Activated CD8-positive, alpha-beta T cell treated with anti-CD3 and anti-CD28 coated beads, Interleukin-2, amount 10 ng/mL, durations not matched to agents 7 days and 5 days (primary cell): Measurements from ENCODE around the gene GLRB. TPM values are rescaled to one million over a fixed set of nuclear protein-coding genes. Genes with fewer than 3 reads are reported as not detected.

ENCODE experiments used
- ATAC-seq: fragments of 150-1000 bp; cut with Tn5 transposase; one replicate; pipeline ENCODE4 v1.10.0; 2021; ENCODE audit warnings: moderate library complexity
- CTCF ChIA-PET: fragments of 350-600 bp; sonication (Branson Sonifier 250); formaldehyde crosslinking; loops from one replicate; lab custom pipeline; 2021; ENCODE audit warnings: antibody characterized with exemption; lab: Charles Lee
- POLR2A ChIA-PET: fragments of 350-600 bp; sonication (Branson Sonifier 250); formaldehyde crosslinking; loops from one replicate; lab custom pipeline; 2021; ENCODE audit warnings: antibody characterized with exemption; lab: Charles Lee
- DNase-seq: peaks from one replicate; pipeline ENCODE4 v3.0.0-alpha.2; 2020
- H3K27ac Mint-ChIP-seq: one replicate; pipeline ENCODE4 v1.8.0; 2021; ENCODE audit warnings: mild to moderate bottlenecking, mixed read lengths
- H3K27me3 Mint-ChIP-seq: one replicate; pipeline ENCODE4 v1.8.0; 2021; ENCODE audit warnings: low read depth, mixed read lengths
- H3K36me3 Mint-ChIP-seq: one replicate; pipeline ENCODE4 v1.8.0; 2021; ENCODE audit warnings: low read depth, mixed read lengths
- H3K4me1 Mint-ChIP-seq: one replicate; pipeline ENCODE4 v1.8.0; 2021; ENCODE audit warnings: low read depth, mixed read lengths
- H3K4me3 Mint-ChIP-seq: one replicate; pipeline ENCODE4 v1.8.0; 2021; ENCODE audit warnings: mild to moderate bottlenecking, mixed read lengths
- H3K9me3 Mint-ChIP-seq: one replicate; pipeline ENCODE4 v1.8.0; 2022; ENCODE audit warnings: mixed read lengths; ENCODE audit not compliant: insufficient read depth
- total RNA-seq, 2 experiments: library from RNA; stranded (reverse); gene quantifications; one replicate each; pipeline ENCODE4 v1.2.3, GENCODE V29; 2021

Gene GLRB
- total RNA-seq, 2 experiments from 2014 or later: not detected

- Mint-ChIP-seq H3K27me3 (peaks cover 18% of the 10 kb centered on the region), H3K36me3 (peaks cover 1% of the 10 kb centered on the region), H3K9me3 (peaks cover 9% of the 10 kb centered on the region), H3K4me1 (no peaks in the 10 kb centered on the region), H3K27ac (no peak overlapping the region), H3K4me3 (no peak overlapping the region)
- ChIA-PET POLR2A (no interaction called here), CTCF (no interaction called here)
- DNase-seq (no peak), ATAC-seq (no peak)
Observed at GRCh38 chr4:157219711-157220370, 143.9 kb downstream of the GLRB start.

GRCh38 chr4:157220371-157220881, 144.5 kb downstream of the GLRB start, which contains the start of gene GRIA2:
Gene GRIA2 (plus strand): TSS chr4:157220728. CDS start chr4:157221043, 315 bp downstream.
- no peak within 1 kb of the TSS for H3K27ac Mint-ChIP-seq

GRCh38 chr4:157221426-157221894, 145.5 kb downstream of the GLRB start:
- no peak for DNase-seq
- H3K27ac Mint-ChIP-seq: no peak overlapping the region
- CTCF ChIA-PET: no interaction called here
- H3K27me3 Mint-ChIP-seq: peaks cover 18% of the 10 kb centered on the region
- peaks cover 9% of the 10 kb centered on the region for H3K9me3 Mint-ChIP-seq
- no peaks in the 10 kb centered on the region for H3K4me1 Mint-ChIP-seq
- POLR2A ChIA-PET: no interaction called here
- ATAC-seq: no peak
- no peak overlapping the region for H3K4me3 Mint-ChIP-seq
- peaks cover 1% of the 10 kb centered on the region for H3K36me3 Mint-ChIP-seq

More at GRCh38 chr4:157220371-157220881, 144.5 kb downstream of the GLRB start, which contains the start of gene GRIA2:
- ATAC-seq (peak; percentile 81), DNase-seq (peak; percentile 51)
- Mint-ChIP-seq H3K27me3 (peaks cover 18% of the 10 kb centered on the region), H3K36me3 (peaks cover 1% of the 10 kb centered on the region), H3K4me3 (no peak within 1 kb of the TSS), H3K9me3 (peaks cover 9% of the 10 kb centered on the region), H3K4me1 (no peaks in the 10 kb centered on the region)
- POLR2A ChIA-PET: no interaction called here
- CTCF ChIA-PET: no interaction called here

Other genes starting within 250 kb of the GLRB start
- not detected for gene PDGFC, start 104.4 kb upstream of the GLRB start, total RNA-seq
- not detected for gene GRIA2, start 144.6 kb downstream of the GLRB start, total RNA-seq